ENCODE data around the gene OIP5. TPM values are rescaled to one million over a fixed set of nuclear protein-coding genes. Genes with fewer than 3 reads are reported as not detected.
"Not testable (repeated sequence)": the region's sequence is repeated elsewhere in the genome, so short reads cannot be mapped to it uniquely, and the experiment has no call there.

OIP5 gene
- polyA plus RNA-seq, 1 donor from 2014 or later = 1.7 TPM

DNA sequence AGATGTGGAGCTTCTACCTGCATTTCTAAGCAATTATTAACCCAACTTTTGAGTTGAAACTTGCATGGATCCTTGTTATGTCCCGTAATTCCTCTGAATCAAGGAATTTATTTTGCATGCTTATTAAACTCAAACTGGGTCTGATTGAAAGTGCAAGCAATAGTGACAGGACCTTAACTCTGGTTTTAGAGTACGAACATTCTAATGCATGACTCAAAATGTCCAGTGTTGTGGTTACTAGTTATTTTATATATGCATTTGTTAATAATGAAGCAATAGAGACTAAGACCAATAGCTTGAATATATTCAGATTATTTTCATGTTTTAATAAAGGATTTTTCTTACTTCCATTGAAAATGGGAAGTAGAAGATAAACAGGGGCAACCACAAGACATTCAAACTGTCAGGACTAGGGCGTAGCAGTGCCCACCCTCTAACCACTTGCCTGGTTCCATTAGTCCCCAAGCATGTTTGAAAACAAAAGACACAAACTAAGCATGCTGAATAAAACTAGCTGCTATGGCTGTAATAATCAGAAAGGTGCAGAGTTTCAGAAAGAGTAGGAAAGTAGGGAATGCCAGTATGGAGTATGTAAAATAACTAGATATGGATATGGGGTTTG lies 28.1 kb downstream of the OIP5 start:
- no peaks in the 10 kb centered on the region for H3K36me3 ChIP-seq (ENCODE audit: insufficient read depth, low read length)
- H3K27ac ChIP-seq (ENCODE audit: low read length) = no peak overlapping the region
- no peaks in the 10 kb centered on the region for H3F3A ChIP-seq (ENCODE audit: insufficient read depth, low read length, poor library complexity, severe bottlenecking)
- H3K79me2 ChIP-seq (replicated peaks; ENCODE audit: insufficient read depth, low read length) = no peaks in the 10 kb centered on the region
- TF ChIP-seq MXI1 (conservative IDR thresholded peaks at IDR 0.05; ENCODE audit: poor library complexity, severe bottlenecking) = no peak
- no peaks in the 10 kb centered on the region for H3K9me3 ChIP-seq (ENCODE audit: low read length)
- no peak overlapping the region for H2AFZ ChIP-seq (ENCODE audit: low read depth, low read length)
- no peak overlapping the region for H3K4me2 ChIP-seq (ENCODE audit: low read length)
- no peak overlapping the region for H3K4me3 ChIP-seq (ENCODE audit: low read length)
- H3K9me2 ChIP-seq (ENCODE audit: insufficient read depth, low read length) = no peaks in the 10 kb centered on the region
- H3K9ac ChIP-seq (ENCODE audit: low read length) = no peak overlapping the region
- no peaks in the 10 kb centered on the region for H3K27me3 ChIP-seq (ENCODE audit: insufficient read depth, low read depth, low read length)
- no peaks in the 10 kb centered on the region for H4K20me1 ChIP-seq (ENCODE audit: insufficient read depth)

DNA sequence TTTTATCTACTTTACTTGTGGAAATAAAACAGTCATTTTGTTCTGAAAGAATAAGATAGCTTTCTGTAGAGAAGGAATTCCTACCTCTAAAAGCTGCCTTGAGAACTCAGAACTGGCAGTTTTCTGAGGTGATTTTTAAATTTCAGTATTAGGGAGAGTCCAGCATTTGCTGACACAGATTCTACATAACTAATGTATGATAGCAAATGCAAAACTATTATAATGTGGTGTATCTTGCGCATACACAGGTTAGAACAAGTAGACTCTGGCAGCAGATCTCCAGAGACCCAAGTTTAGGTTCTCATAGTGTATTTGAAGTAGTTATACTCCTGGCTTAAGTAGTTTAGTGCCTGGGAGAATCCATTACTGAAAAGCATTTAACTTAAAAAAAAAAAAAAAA lies 30.8 kb downstream of the OIP5 start:
- H3K9ac ChIP-seq (ENCODE audit: low read length) = no peak overlapping the region
- H3K9me2 ChIP-seq (ENCODE audit: insufficient read depth, low read length) = no peaks in the 10 kb centered on the region
- no peak overlapping the region for H3K4me3 ChIP-seq (ENCODE audit: low read length)
- no peak overlapping the region for H2AFZ ChIP-seq (ENCODE audit: low read depth, low read length)
- H3K27ac ChIP-seq (ENCODE audit: low read length) = no peak overlapping the region
- no peaks in the 10 kb centered on the region for H3K27me3 ChIP-seq (ENCODE audit: insufficient read depth, low read depth, low read length)
- H3K79me2 ChIP-seq (replicated peaks; ENCODE audit: insufficient read depth, low read length) = no peaks in the 10 kb centered on the region
- H3K36me3 ChIP-seq (ENCODE audit: insufficient read depth, low read length) = no peaks in the 10 kb centered on the region
- H3F3A ChIP-seq (ENCODE audit: insufficient read depth, low read length, poor library complexity, severe bottlenecking) = no peaks in the 10 kb centered on the region
- no peak for TF ChIP-seq CTCF (IDR thresholded peaks at IDR 0.05; ENCODE audit: poor library complexity, severe bottlenecking)
- no peak for TF ChIP-seq RAD21 (conservative IDR thresholded peaks at IDR 0.05)
- TF ChIP-seq MXI1 (conservative IDR thresholded peaks at IDR 0.05; ENCODE audit: poor library complexity, severe bottlenecking) = no peak
- no peak for TF ChIP-seq EZH2 (IDR thresholded peaks at IDR 0.05; ENCODE audit: borderline replicate concordance, insufficient read depth, low read length, poor library complexity, severe bottlenecking)
- no peak for TF ChIP-seq POLR2AphosphoS5 (IDR thresholded peaks at IDR 0.05)
- no peak for TF ChIP-seq SMC3 (conservative IDR thresholded peaks at IDR 0.05; ENCODE audit: poor library complexity)
- TF ChIP-seq EP300 (conservative IDR thresholded peaks at IDR 0.05; ENCODE audit: poor library complexity, severe bottlenecking) = no peak
- TF ChIP-seq TAF1 (IDR thresholded peaks at IDR 0.05; ENCODE audit: low read depth) = no peak
- TF ChIP-seq, protein P1, sequence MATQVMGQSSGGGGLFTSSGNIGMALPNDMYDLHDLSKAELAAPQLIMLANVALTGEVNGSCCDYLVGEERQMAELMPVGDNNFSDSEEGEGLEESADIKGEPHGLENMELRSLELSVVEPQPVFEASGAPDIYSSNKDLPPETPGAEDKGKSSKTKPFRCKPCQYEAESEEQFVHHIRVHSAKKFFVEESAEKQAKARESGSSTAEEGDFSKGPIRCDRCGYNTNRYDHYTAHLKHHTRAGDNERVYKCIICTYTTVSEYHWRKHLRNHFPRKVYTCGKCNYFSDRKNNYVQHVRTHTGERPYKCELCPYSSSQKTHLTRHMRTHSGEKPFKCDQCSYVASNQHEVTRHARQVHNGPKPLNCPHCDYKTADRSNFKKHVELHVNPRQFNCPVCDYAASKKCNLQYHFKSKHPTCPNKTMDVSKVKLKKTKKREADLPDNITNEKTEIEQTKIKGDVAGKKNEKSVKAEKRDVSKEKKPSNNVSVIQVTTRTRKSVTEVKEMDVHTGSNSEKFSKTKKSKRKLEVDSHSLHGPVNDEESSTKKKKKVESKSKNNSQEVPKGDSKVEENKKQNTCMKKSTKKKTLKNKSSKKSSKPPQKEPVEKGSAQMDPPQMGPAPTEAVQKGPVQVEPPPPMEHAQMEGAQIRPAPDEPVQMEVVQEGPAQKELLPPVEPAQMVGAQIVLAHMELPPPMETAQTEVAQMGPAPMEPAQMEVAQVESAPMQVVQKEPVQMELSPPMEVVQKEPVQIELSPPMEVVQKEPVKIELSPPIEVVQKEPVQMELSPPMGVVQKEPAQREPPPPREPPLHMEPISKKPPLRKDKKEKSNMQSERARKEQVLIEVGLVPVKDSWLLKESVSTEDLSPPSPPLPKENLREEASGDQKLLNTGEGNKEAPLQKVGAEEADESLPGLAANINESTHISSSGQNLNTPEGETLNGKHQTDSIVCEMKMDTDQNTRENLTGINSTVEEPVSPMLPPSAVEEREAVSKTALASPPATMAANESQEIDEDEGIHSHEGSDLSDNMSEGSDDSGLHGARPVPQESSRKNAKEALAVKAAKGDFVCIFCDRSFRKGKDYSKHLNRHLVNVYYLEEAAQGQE (IDR thresholded peaks at IDR 0.05; ENCODE audit: borderline replicate concordance) = no peak
- H3K9me3 ChIP-seq (ENCODE audit: low read length) = no peaks in the 10 kb centered on the region
- H4K20me1 ChIP-seq (ENCODE audit: insufficient read depth) = no peaks in the 10 kb centered on the region
- no peak overlapping the region for H3K4me2 ChIP-seq (ENCODE audit: low read length)

DNA sequence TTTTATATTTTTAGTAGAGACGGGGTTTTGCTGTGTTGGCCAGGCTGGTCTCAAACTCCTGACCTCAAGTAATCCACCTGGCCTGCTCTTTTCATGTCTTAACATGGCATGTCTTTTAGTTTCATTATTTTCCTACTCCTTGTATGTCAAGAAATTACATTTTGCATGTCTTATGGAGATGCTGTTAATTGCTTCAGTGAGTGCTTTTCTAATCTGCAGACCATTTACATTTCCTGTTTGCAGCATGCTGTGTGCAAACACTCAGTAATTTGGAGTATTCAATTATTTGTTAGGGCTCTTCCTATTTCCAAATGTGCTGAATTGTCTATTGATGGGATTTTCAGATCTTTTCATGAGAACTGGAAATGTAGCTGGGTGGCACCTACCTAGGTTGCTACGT lies 31.3 kb downstream of the OIP5 start:
- not testable (repeated sequence) for H4K20me1 ChIP-seq (ENCODE audit: insufficient read depth); H3K9me2 ChIP-seq (ENCODE audit: insufficient read depth, low read length); H3K36me3 ChIP-seq (ENCODE audit: insufficient read depth, low read length); H3K27ac ChIP-seq (ENCODE audit: low read length); H3K9ac ChIP-seq (ENCODE audit: low read length); H3K27me3 ChIP-seq (ENCODE audit: insufficient read depth, low read depth, low read length); H3F3A ChIP-seq (ENCODE audit: insufficient read depth, low read length, poor library complexity, severe bottlenecking); H3K9me3 ChIP-seq (ENCODE audit: low read length); H2AFZ ChIP-seq (ENCODE audit: low read depth, low read length); H3K4me3 ChIP-seq (ENCODE audit: low read length); H3K4me2 ChIP-seq (ENCODE audit: low read length); H3K79me2 ChIP-seq (replicated peaks; ENCODE audit: insufficient read depth, low read length)

Measured in neural cell (in vitro differentiated cells).